HCT116 (cell line): Measurements from ENCODE around the gene CCR7. TPM values are rescaled to one million over a fixed set of nuclear protein-coding genes. Genes with fewer than 3 reads are reported as not detected.

ENCODE experiments used
- ATAC-seq: fragments of 200-7000 bp; cut with Tn5 transposase; 2 replicates; pipeline ENCODE4 v1.9.1; 2020; ENCODE audit warnings: mild to moderate bottlenecking, moderate library complexity
- BruUV-seq: library from RNA; stranded (reverse); fragments of 400-500 nt; replicated peaks from 2 replicates; lab custom pipeline; 2021; lab: Mats Ljungman, UMichigan
- CTCF ChIA-PET: fragments of 300-600 bp; sonication (Branson Sonifier 250); formaldehyde crosslinking; loops from one replicate; lab custom pipeline; 2021; ENCODE audit warnings: antibody characterized with exemption; lab: Charles Lee
- POLR2A ChIA-PET: fragments of 300-600, 350-600 bp; sonication (Branson Sonifier 250); formaldehyde crosslinking; loops from one replicate; lab custom pipeline; 2021; ENCODE audit warnings: antibody characterized with exemption; lab: Charles Lee
- RAD21 ChIA-PET, 2 experiments: fragments of 300-600 bp; sonication (Branson Sonifier 250); formaldehyde crosslinking; loops; one replicate each; lab custom pipeline; 2023; ENCODE audit warnings: low total read pairs in 2 of 2; ENCODE audit not compliant: uncharacterized antibody in 2 of 2, unreplicated experiment in 2 of 2, low non-redundant PET in 1 of 2; lab: Charles Lee
- DNase-seq: peaks from one replicate; pipeline ENCODE4 v3.0.0-alpha.2; 2010; ENCODE audit warnings: low read depth, low spot score
- H2AFZ ChIP-seq: fragments of 200-600 bp; shearing (Covaris generic), sonication (generic); 2 replicates; pipeline ENCODE4 v1.6.1; 2017; ENCODE audit warnings: low read depth, mixed run types, mixed read lengths, antibody characterized with exemption, low read length; ENCODE audit not compliant: poor library complexity, severe bottlenecking
- H3K27ac ChIP-seq: 2 replicates; pipeline ENCODE4 v1.5.1; 2012; ENCODE audit warnings: low read depth, low read length
- H3K27me3 ChIP-seq: fragments of 200-600 bp; sonication (generic); 2 replicates; pipeline ENCODE4 v1.6.1; 2016; ENCODE audit warnings: mixed run types, low read length, mixed read lengths; ENCODE audit not compliant: insufficient read depth
- H3K36me3 ChIP-seq, 2 experiments: fragments of 200-500 bp in 1 of 2; fragments of 200-600 bp in 1 of 2; sonication (Bioruptor generic) in 1 of 2; sonication (generic) in 1 of 2; 2 replicates each; pipeline versions ENCODE4 v1.5.1 to v1.6.1; 2014 to 2016; ENCODE audit warnings: low read length in 2 of 2, inconsistent platforms in 1 of 2, mixed read lengths in 1 of 2, mixed run types in 1 of 2; ENCODE audit not compliant: insufficient read depth in 2 of 2, control insufficient read depth in 1 of 2
- H3K4me1 ChIP-seq, 2 experiments: fragments of 200-600 bp in 1 of 2; sonication (generic) in 1 of 2; 2 replicates each; pipeline versions ENCODE4 v1.5.1 to v1.6.1; 2012 to 2017; ENCODE audit warnings: low read length in 2 of 2, inconsistent platforms in 1 of 2, mild to moderate bottlenecking in 1 of 2, mixed read lengths in 1 of 2, mixed run types in 1 of 2, moderate library complexity in 1 of 2; ENCODE audit not compliant: insufficient read depth in 2 of 2, control insufficient read depth in 1 of 2
- H3K4me2 ChIP-seq: fragments of 200-600 bp; sonication (generic); 2 replicates; pipeline ENCODE4 v1.6.1; 2017; ENCODE audit warnings: mixed run types, low read length, mixed read lengths
- H3K4me3 ChIP-seq, 2 experiments: fragments of 200-600 bp in 1 of 2; sonication (generic) in 1 of 2; replicated peaks in 1 of 2; 2 replicates each; pipeline ENCODE4 v1.5.1; 2011 to 2016; ENCODE audit warnings: low read length in 2 of 2, control low read depth in 1 of 2, low read depth in 1 of 2, mild to moderate bottlenecking in 1 of 2, mixed read lengths in 1 of 2, mixed run types in 1 of 2
- H3K79me2 ChIP-seq: fragments of 200-600 bp; sonication (generic); 2 replicates; pipeline ENCODE4 v1.6.1; 2017; ENCODE audit warnings: mild to moderate bottlenecking, mixed run types, low read length, moderate library complexity, mixed read lengths; ENCODE audit not compliant: insufficient read depth
- H3K9ac ChIP-seq: fragments of 200-600 bp; sonication (generic); 2 replicates; pipeline ENCODE4 v1.6.1; 2016; ENCODE audit warnings: low read length, mixed read lengths
- H3K9me2 ChIP-seq: fragments of 200-600 bp; sonication (generic), shearing (Covaris generic); 2 replicates; pipeline ENCODE4 v1.6.1; 2017; ENCODE audit warnings: mixed run types, mild to moderate bottlenecking, moderate library complexity; ENCODE audit not compliant: insufficient read depth
- H3K9me3 ChIP-seq, 2 experiments: fragments of 200-500 bp in 1 of 2; fragments of 200-600 bp in 1 of 2; sonication (Bioruptor generic) in 1 of 2; sonication (generic) in 1 of 2; 2 replicates each; pipeline ENCODE4 v1.6.1; 2014 to 2017; ENCODE audit warnings: low read length in 2 of 2, mixed read lengths in 2 of 2, inconsistent platforms in 1 of 2, low read depth in 1 of 2, mild to moderate bottlenecking in 1 of 2, mixed run types in 1 of 2, moderate library complexity in 1 of 2; ENCODE audit not compliant: control insufficient read depth in 1 of 2, insufficient read depth in 1 of 2
- H4K20me1 ChIP-seq: fragments of 200-600 bp; sonication (generic), shearing (Covaris generic); 2 replicates; pipeline ENCODE4 v1.6.1; 2017; ENCODE audit warnings: mixed run types, mild to moderate bottlenecking, moderate library complexity; ENCODE audit not compliant: insufficient read depth
- CEBPB ChIP-seq: IDR thresholded peaks from 2 replicates; pipeline ENCODE4 v1.6.1; 2012; ENCODE audit warnings: low read depth
- EGR1 ChIP-seq: IDR thresholded peaks from 2 replicates; pipeline ENCODE4 v1.6.1; 2012; ENCODE audit warnings: low read depth
- EZH2 ChIP-seq: fragments of 200-600 bp; sonication (generic); IDR thresholded peaks from 2 replicates; pipeline ENCODE4 v1.6.1; 2017; ENCODE audit warnings: antibody characterized with exemption, mixed run types
- EZH2phosphoT487 ChIP-seq: fragments of 200-600 bp; IDR thresholded peaks from 2 replicates; pipeline ENCODE4 v1.6.1; 2018; ENCODE audit warnings: antibody characterized with exemption, borderline replicate concordance
- FOSL1 ChIP-seq: IDR thresholded peaks from 2 replicates; pipeline ENCODE4 v1.6.1; 2012; ENCODE audit warnings: low read depth
- JUND ChIP-seq: IDR thresholded peaks from 2 replicates; pipeline ENCODE4 v1.6.1; 2012
- POLR2AphosphoS5 ChIP-seq: IDR thresholded peaks from 2 replicates; pipeline ENCODE4 v1.6.1; 2011; ENCODE audit warnings: mild to moderate bottlenecking, low read depth, low read length, moderate library complexity
- RAD21 ChIP-seq: IDR thresholded peaks from 2 replicates; pipeline ENCODE4 v1.6.1; 2012; ENCODE audit warnings: low read depth, mild to moderate bottlenecking
- SIN3A ChIP-seq: IDR thresholded peaks from 2 replicates; pipeline ENCODE4 v1.6.1; 2012; ENCODE audit warnings: low read depth
- SP1 ChIP-seq: IDR thresholded peaks from 2 replicates; pipeline ENCODE4 v1.6.1; 2012; ENCODE audit warnings: low read depth
- SRF ChIP-seq: IDR thresholded peaks from 2 replicates; pipeline ENCODE4 v1.6.1; 2012; ENCODE audit warnings: low read depth
- TCF7L2 ChIP-seq: IDR thresholded peaks from 2 replicates; pipeline ENCODE4 v1.7.0; 2011; ENCODE audit warnings: borderline replicate concordance, inconsistent platforms; ENCODE audit not compliant: insufficient read depth, insufficient read length; ENCODE audit errors: extremely low read depth
- YY1 ChIP-seq: IDR thresholded peaks from 2 replicates; pipeline ENCODE4 v1.6.1; 2011; ENCODE audit warnings: low read length, low read depth, moderate library complexity, mild to moderate bottlenecking; ENCODE audit not compliant: insufficient replicate concordance; ENCODE audit errors: extremely low read depth
- ZFX ChIP-seq: fragments of 450-650 bp; IDR thresholded peaks from 2 replicates; pipeline ENCODE4 v1.6.1; 2017
- intact Hi-C: fragments of 100-400 bp; cut with micrococcal nuclease; formaldehyde crosslinking; loops from 2 replicates; pipeline ENCODE4 v1.10.0; 2022
- total RNA-seq: library from RNA; stranded (reverse); gene quantifications from one replicate; pipeline ENCODE4 v1.2.1, GENCODE V29; 2021; ENCODE audit not compliant: unreplicated experiment
- TF ChIP-seq, protein P1 (sequence below): IDR thresholded peaks from 2 replicates; pipeline ENCODE4 v1.6.1; 2012
- TF ChIP-seq, protein P2 (sequence below): IDR thresholded peaks from 2 replicates; pipeline ENCODE4 v1.6.1; 2011; ENCODE audit warnings: mild to moderate bottlenecking, low read length, moderate library complexity; ENCODE audit not compliant: insufficient replicate concordance; ENCODE audit errors: extremely low read depth

CCR7 gene
- total RNA-seq, 1 experiment from 2014 or later, result 0.69 TPM

DNA sequence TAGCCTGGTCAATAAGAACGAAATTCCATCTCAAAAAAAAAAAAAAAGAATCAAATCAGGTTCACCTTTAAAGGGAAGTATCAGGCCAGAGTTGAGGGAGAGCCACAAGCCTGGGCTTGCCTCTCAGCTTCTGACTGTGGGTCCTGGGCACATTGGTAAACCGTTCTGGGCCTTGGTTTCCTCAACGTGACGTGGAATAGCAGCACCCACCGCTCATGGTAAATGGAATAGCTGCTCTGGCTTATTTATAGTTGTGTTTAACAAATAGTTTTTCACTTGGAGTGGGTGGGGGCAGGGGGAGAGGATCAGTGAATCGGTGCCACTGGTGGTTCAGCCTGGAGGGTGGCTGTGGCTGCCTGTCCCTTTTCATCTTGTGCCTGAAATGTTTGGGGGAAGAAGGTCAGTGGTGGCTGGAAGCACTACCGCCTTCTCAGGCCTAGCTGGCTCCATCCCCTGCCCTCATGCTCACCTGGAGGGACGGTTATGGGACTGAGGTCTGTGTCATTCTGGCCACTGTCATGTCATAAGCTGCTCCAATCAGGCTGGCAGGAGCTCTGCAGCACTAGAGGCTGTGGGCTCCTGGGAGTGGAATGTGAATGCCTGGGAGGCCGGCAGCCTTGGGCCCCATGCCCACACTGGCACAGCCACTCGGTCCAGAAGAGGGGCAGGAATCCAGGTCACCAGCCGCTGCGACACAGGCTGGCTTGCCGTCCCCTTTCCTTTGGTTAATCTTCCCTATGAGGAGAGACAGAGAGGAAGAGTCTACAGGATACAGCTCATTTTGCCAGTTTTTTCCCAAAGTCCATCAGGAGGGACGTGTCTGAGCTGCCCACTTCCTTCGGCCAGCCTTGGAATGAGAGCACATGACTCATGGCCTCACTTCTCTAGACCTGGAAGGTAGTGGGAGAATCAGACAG, 27.0 kb downstream of the CCR7 start (continued):
- TF ChIP-seq EZH2phosphoT487 (no peak), TCF7L2 (no peak), SRF (no peak)

DNA sequence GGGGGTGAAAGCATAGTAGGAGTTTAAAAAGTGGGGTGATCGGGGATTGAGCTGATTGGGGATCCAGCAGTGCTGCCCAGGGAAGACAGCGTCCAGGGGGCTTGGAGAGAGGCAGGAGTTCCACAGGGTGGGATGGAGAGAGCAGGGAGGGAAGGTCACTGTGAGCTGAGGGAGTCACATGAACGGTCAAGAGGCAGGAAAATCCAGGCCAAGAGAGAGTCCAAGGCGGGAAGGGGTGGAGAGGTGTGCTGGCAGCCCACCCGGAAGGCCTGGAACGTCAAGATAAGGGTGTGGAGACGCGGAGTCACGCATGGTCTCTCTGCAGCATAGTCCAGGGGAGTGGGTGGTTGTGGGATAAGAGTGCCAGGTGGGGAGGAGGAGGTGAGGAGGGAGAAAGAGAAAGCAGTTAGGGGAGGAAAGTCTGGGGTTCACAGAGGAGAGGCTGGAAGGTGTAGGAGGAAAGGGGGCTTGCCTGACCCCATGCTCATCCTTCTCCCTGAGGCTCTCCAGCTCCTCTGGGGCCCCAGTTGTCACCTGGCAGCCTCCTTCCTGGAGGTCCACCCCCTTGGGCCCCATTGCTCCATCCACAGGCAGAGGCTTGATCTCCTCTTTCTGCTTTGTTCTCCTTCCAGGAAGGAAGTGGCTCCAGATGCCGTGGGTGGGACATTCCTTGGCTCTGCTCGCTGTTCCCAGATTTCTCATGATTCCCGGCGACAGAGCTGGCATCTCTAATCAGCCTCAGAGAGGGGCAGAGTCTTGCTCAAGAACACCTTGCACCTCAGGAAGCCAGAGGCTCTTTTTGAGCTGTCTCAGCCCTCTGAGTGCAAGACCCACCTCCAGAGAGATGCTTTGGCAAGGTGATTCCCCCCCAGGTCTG, 28.7 kb downstream of the CCR7 start:
- intact Hi-C loops, result no loop called here
- DNase-seq, result no peak
- Histone ChIP-seq H3K79me2 (no peaks in the 10 kb centered on the region), H3K27ac (peak overlapping the region; percentile 54), H3K27me3 (no peaks in the 10 kb centered on the region), H3K9ac (peak overlapping the region; percentile 15), H3K4me1 (peaks cover 35 to 57% of the 10 kb centered on the region in 2 experiments), H3K9me2 (no peaks in the 10 kb centered on the region), H2AFZ (peak overlapping the region; percentile 52), H3K4me2 (peak overlapping the region; percentile 62), H3K4me3 (peak overlapping the region in 1 of 2 experiments; percentile 13; a peak in 1 of 4 replicates), H4K20me1 (no peaks in the 10 kb centered on the region), H3K36me3 (no peaks in the 10 kb centered on the region), H3K9me3 (no peaks in the 10 kb centered on the region)
- ChIA-PET POLR2A (interaction anchor here (1.3 to 2.1 kb wide), 3 partner anchors 11 to 171 kb away, joined by 3 to 6 read pairs (median 4); partner anchors contain the start of gene GJD3), RAD21 (interaction anchor here in 1 of 2 experiments (0.7 kb wide), 1 partner anchor 119 kb away, joined by 5 read pairs; the partner anchor contains the start of gene TOP2A), CTCF (interaction anchor here (1.0 to 5.2 kb wide), 6 partner anchors 11 to 174 kb away, joined by 3 to 22 read pairs (median 4); no protein-coding TSS in a partner anchor)
- peak; percentile 39; the same call in 1 of the 2 replicates for ATAC-seq
- BruUV-seq, result no TSS peak
- TF ChIP-seq SP1, result no peak
- TF ChIP-seq, protein P1, sequence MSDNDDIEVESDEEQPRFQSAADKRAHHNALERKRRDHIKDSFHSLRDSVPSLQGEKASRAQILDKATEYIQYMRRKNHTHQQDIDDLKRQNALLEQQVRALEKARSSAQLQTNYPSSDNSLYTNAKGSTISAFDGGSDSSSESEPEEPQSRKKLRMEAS, result no peak
- TF ChIP-seq EZH2, result no peak
- no peak for TF ChIP-seq SRF
- TF ChIP-seq RAD21, result no peak
- TF ChIP-seq YY1, result no peak
- TF ChIP-seq FOSL1, result no peak
- TF ChIP-seq EZH2phosphoT487, result no peak
- TF ChIP-seq CEBPB, result peak; percentile 37; the same call in 1 of the 2 replicates
- TF ChIP-seq POLR2AphosphoS5, result no peak
- no peak for TF ChIP-seq SIN3A
- TF ChIP-seq JUND, result no peak
- TF ChIP-seq, protein P2, sequence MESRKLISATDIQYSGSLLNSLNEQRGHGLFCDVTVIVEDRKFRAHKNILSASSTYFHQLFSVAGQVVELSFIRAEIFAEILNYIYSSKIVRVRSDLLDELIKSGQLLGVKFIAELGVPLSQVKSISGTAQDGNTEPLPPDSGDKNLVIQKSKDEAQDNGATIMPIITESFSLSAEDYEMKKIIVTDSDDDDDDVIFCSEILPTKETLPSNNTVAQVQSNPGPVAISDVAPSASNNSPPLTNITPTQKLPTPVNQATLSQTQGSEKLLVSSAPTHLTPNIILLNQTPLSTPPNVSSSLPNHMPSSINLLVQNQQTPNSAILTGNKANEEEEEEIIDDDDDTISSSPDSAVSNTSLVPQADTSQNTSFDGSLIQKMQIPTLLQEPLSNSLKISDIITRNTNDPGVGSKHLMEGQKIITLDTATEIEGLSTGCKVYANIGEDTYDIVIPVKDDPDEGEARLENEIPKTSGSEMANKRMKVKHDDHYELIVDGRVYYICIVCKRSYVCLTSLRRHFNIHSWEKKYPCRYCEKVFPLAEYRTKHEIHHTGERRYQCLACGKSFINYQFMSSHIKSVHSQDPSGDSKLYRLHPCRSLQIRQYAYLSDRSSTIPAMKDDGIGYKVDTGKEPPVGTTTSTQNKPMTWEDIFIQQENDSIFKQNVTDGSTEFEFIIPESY, result no peak
- peak; percentile 59 for TF ChIP-seq TCF7L2
- TF ChIP-seq ZFX, result no peak
- peak; percentile 74 for TF ChIP-seq EGR1
